ACC112 (cell line): ENCODE results near the gene OR52A5.
"Not testable (repeated sequence)": the region's sequence is repeated elsewhere in the genome, so short reads cannot be mapped to it uniquely, and the experiment has no call there.

Experiments
- H2AFZ ChIP-seq: fragments of 200-600 bp; sonication (generic); one replicate; pipeline ENCODE4 v1.6.0; 2017; ENCODE audit warnings: antibody characterized with exemption, low read length; ENCODE audit not compliant: unreplicated experiment
- H3K27ac ChIP-seq: fragments of 200-600 bp; sonication (generic); 2 replicates; pipeline ENCODE4 v1.5.1; 2014; ENCODE audit warnings: low read depth, mild to moderate bottlenecking, antibody characterized with exemption, low read length, moderate library complexity
- H3K27me3 ChIP-seq: fragments of 200-600 bp; sonication (generic); 2 replicates; pipeline ENCODE4 v1.6.1; 2014; ENCODE audit warnings: mild to moderate bottlenecking, antibody characterized with exemption, low read length, moderate library complexity, mixed read lengths; ENCODE audit not compliant: insufficient read depth
- H3K36me3 ChIP-seq: fragments of 200-600 bp; sonication (generic); 2 replicates; pipeline ENCODE4 v1.6.1; 2016; ENCODE audit warnings: mild to moderate bottlenecking, antibody characterized with exemption, low read length, moderate library complexity, mixed read lengths; ENCODE audit not compliant: insufficient read depth
- H3K4me1 ChIP-seq: fragments of 200-600 bp; sonication (generic); one replicate; pipeline ENCODE4 v1.6.1; 2016; ENCODE audit warnings: low read length, mixed read lengths; ENCODE audit not compliant: insufficient read depth, unreplicated experiment, control insufficient read depth
- H3K4me3 ChIP-seq: fragments of 200-600 bp; sonication (generic); 2 replicates; pipeline ENCODE4 v1.5.1; 2014; ENCODE audit warnings: mild to moderate bottlenecking, low read depth, low read length
- H3K79me2 ChIP-seq: fragments of 200-600 bp; sonication (generic); one replicate; pipeline ENCODE4 v1.6.0; 2016; ENCODE audit warnings: low read length; ENCODE audit not compliant: control insufficient read depth, unreplicated experiment, insufficient read depth

The OR52A5 gene

GRCh38 chr11:5137996-5138395 is at the start of gene OR52A5:
Gene OR52A5, minus strand, starts transcription at chr11:5138356. Its CDS starts 5,714 bp downstream, at chr11:5132642.
- Histone ChIP-seq H2AFZ (no peak within 1 kb of the TSS), H3K27me3 (peaks cover 10% of the 10 kb centered on the region; the same call in 1 of the 2 replicates), H3K4me3 (no peak within 1 kb of the TSS), H3K79me2 (no peaks in the 10 kb centered on the region), H3K36me3 (no peaks in the 10 kb centered on the region), H3K4me1 (no peaks in the 10 kb centered on the region), H3K27ac (no peak within 1 kb of the TSS)

GRCh38 chr11:5178046-5178837 is 40.1 kb upstream of the OR52A5 start:
- no peaks in the 10 kb centered on the region for H3K27me3 ChIP-seq
- H3K36me3 ChIP-seq, result no peaks in the 10 kb centered on the region
- H2AFZ ChIP-seq, result no peak overlapping the region
- no peaks in the 10 kb centered on the region for H3K79me2 ChIP-seq
- H3K27ac ChIP-seq, result no peak overlapping the region
- H3K4me3 ChIP-seq, result no peak overlapping the region
- H3K4me1 ChIP-seq, result no peaks in the 10 kb centered on the region

- no peak overlapping the region for H3K4me3 ChIP-seq
- no peak overlapping the region for H2AFZ ChIP-seq
- H3K36me3 ChIP-seq, result no peaks in the 10 kb centered on the region
- H3K27me3 ChIP-seq, result peaks cover 6% of the 10 kb centered on the region; the same call in 1 of the 2 replicates
- no peak overlapping the region for H3K27ac ChIP-seq
- H3K79me2 ChIP-seq, result no peaks in the 10 kb centered on the region
- H3K4me1 ChIP-seq, result no peaks in the 10 kb centered on the region
Measured at GRCh38 chr11:5174934-5175333, 36.8 kb upstream of the OR52A5 start.

GRCh38 chr11:5171856-5172255 is 33.7 kb upstream of the OR52A5 start:
- Histone ChIP-seq H3K36me3 (no peaks in the 10 kb centered on the region), H3K4me1 (no peaks in the 10 kb centered on the region), H2AFZ (no peak overlapping the region), H3K27ac (no peak overlapping the region), H3K79me2 (no peaks in the 10 kb centered on the region), H3K4me3 (no peak overlapping the region), H3K27me3 (peaks cover 6% of the 10 kb centered on the region; the same call in 1 of the 2 replicates)

GRCh38 chr11:5165898-5166297 is 27.7 kb upstream of the OR52A5 start:
- H3K27me3 ChIP-seq, H3K4me1 ChIP-seq, H3K27ac ChIP-seq, H3K4me3 ChIP-seq, H2AFZ ChIP-seq, H3K36me3 ChIP-seq, H3K79me2 ChIP-seq: not testable (repeated sequence)

- not testable (repeated sequence) for H3K36me3 ChIP-seq, H3K27ac ChIP-seq, H3K4me3 ChIP-seq, H3K4me1 ChIP-seq, H2AFZ ChIP-seq, H3K27me3 ChIP-seq, H3K79me2 ChIP-seq
Measured at GRCh38 chr11:5164807-5165206, 26.7 kb upstream of the OR52A5 start.

GRCh38 chr11:5161045-5161444 is 22.9 kb upstream of the OR52A5 start:
- H3K27ac ChIP-seq, H3K4me1 ChIP-seq, H3K79me2 ChIP-seq, H3K4me3 ChIP-seq, H3K36me3 ChIP-seq, H2AFZ ChIP-seq, H3K27me3 ChIP-seq: not testable (repeated sequence)

GRCh38 chr11:5160217-5160616 is 22.1 kb upstream of the OR52A5 start:
- not testable (repeated sequence) for H3K79me2 ChIP-seq, H3K4me3 ChIP-seq, H2AFZ ChIP-seq, H3K4me1 ChIP-seq, H3K27ac ChIP-seq, H3K27me3 ChIP-seq, H3K36me3 ChIP-seq

GRCh38 chr11:5159806-5160205 is 21.6 kb upstream of the OR52A5 start:
- Histone ChIP-seq H3K27ac (no peak overlapping the region), H3K79me2 (no peaks in the 10 kb centered on the region), H3K4me3 (no peak overlapping the region), H3K27me3 (peaks cover 6% of the 10 kb centered on the region; the same call in 1 of the 2 replicates), H3K36me3 (no peaks in the 10 kb centered on the region), H2AFZ (no peak overlapping the region), H3K4me1 (no peaks in the 10 kb centered on the region)

GRCh38 chr11:5154657-5155056 is 16.5 kb upstream of the OR52A5 start, which contains the start of gene OR52A1:
Gene OR52A1, minus strand, starts transcription at chr11:5154757. Its CDS starts 2,388 bp downstream, at chr11:5152369.
- Histone ChIP-seq H3K36me3 (no peaks in the 10 kb centered on the region), H3K27ac (no peak within 1 kb of the TSS), H2AFZ (no peak within 1 kb of the TSS), H3K4me1 (no peaks in the 10 kb centered on the region), H3K4me3 (no peak within 1 kb of the TSS), H3K79me2 (no peaks in the 10 kb centered on the region), H3K27me3 (peaks cover 16% of the 10 kb centered on the region)
